GM23338 (cell line): Measurements from ENCODE around the gene IGSF5. TPM values are rescaled to one million over a fixed set of nuclear protein-coding genes. Genes with fewer than 3 reads are reported as not detected.

Source experiments
- ATAC-seq: fragments of 200-7000 bp; cut with Tn5 transposase; 3 replicates; pipeline ENCODE4 v1.9.1; 2020
- DNase-seq: peaks from one replicate; pipeline ENCODE4 v3.0.0-alpha.2; 2015; ENCODE audit warnings: low spot score
- H2AFZ ChIP-seq: fragments of 200-600 bp; sonication (generic); 2 replicates; pipeline ENCODE4 v1.8.0; 2016; ENCODE audit warnings: antibody characterized with exemption, mild to moderate bottlenecking, moderate library complexity
- H3F3A ChIP-seq: fragments of 200-600 bp; sonication (generic); replicated peaks from 2 replicates; pipeline ENCODE4 v1.8.0; 2017; ENCODE audit warnings: antibody characterized with exemption, mixed run types, low read depth
- H3K27ac ChIP-seq: fragments of 200-600 bp; sonication (generic); 2 replicates; pipeline ENCODE4 v1.6.1; 2016; ENCODE audit warnings: low read depth
- H3K27me3 ChIP-seq: fragments of 200-600 bp; sonication (generic); 2 replicates; pipeline ENCODE4 v1.8.0; 2016; ENCODE audit warnings: mild to moderate bottlenecking, mixed run types, moderate library complexity; ENCODE audit not compliant: insufficient read depth
- H3K36me3 ChIP-seq: fragments of 200-600 bp; sonication (generic); 2 replicates; pipeline ENCODE4 v1.8.0; 2016; ENCODE audit warnings: mild to moderate bottlenecking; ENCODE audit not compliant: insufficient read depth
- H3K4me1 ChIP-seq: fragments of 200-600 bp; sonication (generic); 2 replicates; pipeline ENCODE4 v1.8.0; 2016; ENCODE audit warnings: mild to moderate bottlenecking, moderate library complexity; ENCODE audit not compliant: insufficient read depth
- H3K4me2 ChIP-seq: fragments of 200-600 bp; sonication (generic); 2 replicates; pipeline ENCODE4 v1.7.1; 2017; ENCODE audit warnings: mixed run types
- H3K4me3 ChIP-seq: fragments of 200-600 bp; sonication (generic); 2 replicates; pipeline ENCODE4 v1.6.1; 2016; ENCODE audit warnings: mixed run types
- H3K79me2 ChIP-seq: fragments of 200-600 bp; sonication (generic); replicated peaks from 2 replicates; pipeline ENCODE4 v1.8.0; 2017; ENCODE audit warnings: mild to moderate bottlenecking; ENCODE audit not compliant: insufficient read depth
- H3K9me2 ChIP-seq: fragments of 200-600 bp; sonication (generic); 2 replicates; pipeline ENCODE4 v1.8.0; 2017; ENCODE audit not compliant: insufficient read depth
- H4K20me1 ChIP-seq: fragments of 200-600 bp; sonication (generic); replicated peaks from 2 replicates; pipeline ENCODE4 v1.8.0; 2017; ENCODE audit warnings: mild to moderate bottlenecking; ENCODE audit not compliant: insufficient read depth
- H3K27ac Mint-ChIP-seq: 2 replicates; pipeline ENCODE4 v1.8.0; 2020; ENCODE audit warnings: inconsistent platforms, mild to moderate bottlenecking, moderate library complexity, mixed read lengths
- H3K27me3 Mint-ChIP-seq: 3 replicates; pipeline ENCODE4 v1.8.0; 2022; ENCODE audit warnings: low read depth, mild to moderate bottlenecking, moderate library complexity, mixed read lengths, inconsistent platforms; ENCODE audit not compliant: insufficient read depth, poor library complexity
- H3K36me3 Mint-ChIP-seq: 3 replicates; pipeline ENCODE4 v1.8.0; 2021; ENCODE audit warnings: low read depth, mild to moderate bottlenecking, inconsistent platforms, moderate library complexity, mixed read lengths
- H3K4me1 Mint-ChIP-seq: 3 replicates; pipeline ENCODE4 v1.8.0; 2020; ENCODE audit warnings: mild to moderate bottlenecking, inconsistent platforms, mixed read lengths
- H3K4me3 Mint-ChIP-seq: 3 replicates; pipeline ENCODE4 v1.8.0; 2021; ENCODE audit warnings: moderate library complexity, mild to moderate bottlenecking, inconsistent platforms, mixed read lengths
- H3K9me3 Mint-ChIP-seq: 3 replicates; pipeline ENCODE4 v1.8.0; 2020; ENCODE audit warnings: moderate library complexity, mild to moderate bottlenecking, inconsistent platforms, mixed read lengths
- CREB1 ChIP-seq: fragments of 250-450 bp; sonication (Bioruptor Pico); IDR thresholded peaks from 2 replicates; pipeline ENCODE4 v1.5.0; 2020; ENCODE audit warnings: low read depth, mild to moderate bottlenecking, moderate library complexity
- CTCF ChIP-seq, 2 experiments: fragments of 200-600 bp in 1 of 2; sonication (generic) in 1 of 2; conservative IDR thresholded peaks; 2 replicates each; pipeline versions ENCODE4 v1.5.1 to v1.6.1; 2016 to 2017; ENCODE audit warnings: antibody characterized with exemption in 2 of 2, low read depth in 2 of 2, mild to moderate bottlenecking in 2 of 2, moderate library complexity in 1 of 2
- ETS1 ChIP-seq: IDR thresholded peaks from 2 replicates; pipeline ENCODE4 v1.6.1; 2016; ENCODE audit warnings: antibody characterized with exemption
- EZH2 ChIP-seq: fragments of 200-600 bp; sonication (generic); IDR thresholded peaks from one replicate; pipeline ENCODE4 v1.8.0; 2017; ENCODE audit warnings: antibody characterized with exemption, mild to moderate bottlenecking, low read depth; ENCODE audit not compliant: unreplicated experiment
- EZH2phosphoT487 ChIP-seq: fragments of 200-600 bp; sonication (generic); IDR thresholded peaks from one replicate; pipeline ENCODE4 v1.8.1; 2018; ENCODE audit warnings: antibody characterized with exemption; ENCODE audit not compliant: unreplicated experiment
- JUNB ChIP-seq: IDR thresholded peaks from one replicate; pipeline ENCODE4 v1.6.1; 2016; ENCODE audit warnings: antibody characterized with exemption; ENCODE audit not compliant: unreplicated experiment
- NANOG ChIP-seq: IDR thresholded peaks from 2 replicates; pipeline ENCODE4 v1.6.1; 2016; ENCODE audit warnings: antibody characterized with exemption, borderline replicate concordance
- POLR2AphosphoS5 ChIP-seq: IDR thresholded peaks from 2 replicates; pipeline ENCODE4 v1.6.1; 2016; ENCODE audit warnings: antibody characterized with exemption, low read depth
- REST ChIP-seq: IDR thresholded peaks from one replicate; pipeline ENCODE4 v1.6.1; 2018; ENCODE audit warnings: antibody characterized with exemption; ENCODE audit not compliant: unreplicated experiment
- STAT1 ChIP-seq: IDR thresholded peaks from one replicate; pipeline ENCODE4 v1.6.1; 2016; ENCODE audit warnings: antibody characterized with exemption; ENCODE audit not compliant: unreplicated experiment
- ZNF114 ChIP-seq: fragments of 250-450 bp; sonication (Bioruptor Pico); IDR thresholded peaks from 2 replicates; pipeline ENCODE4 v1.5.0; 2020; ENCODE audit warnings: mild to moderate bottlenecking, moderate library complexity
- ZNF331 ChIP-seq: fragments of 250-450 bp; sonication (Bioruptor Pico); IDR thresholded peaks from 2 replicates; pipeline ENCODE4 v1.5.0; 2020; ENCODE audit warnings: low read depth, mild to moderate bottlenecking, moderate library complexity
- polyA plus RNA-seq: library from polyadenylated mRNA; unstranded; fragments of >200 nt; fragmentation: Nextera tagmentation; extraction: Ambion mirVana; gene quantifications from 2 replicates; pipeline ENCODE4 v1.2.1, GENCODE V29; 2016
- total RNA-seq: library from RNA; depleted of rRNA; stranded (reverse); fragments of >200 nt; shearing (Covaris generic); gene quantifications from 2 replicates; pipeline ENCODE4 v1.2.3, GENCODE V29; 2014
- TF ChIP-seq, protein P1 (sequence below): fragments of 250-450 bp; sonication (Bioruptor Pico); IDR thresholded peaks from 2 replicates; pipeline ENCODE4 v1.5.0; 2020; ENCODE audit warnings: mild to moderate bottlenecking, moderate library complexity

Gene IGSF5
- total and polyA plus RNA-seq, 2 experiments from 2014 or later = 4.4 to 10.1 TPM

DNA sequence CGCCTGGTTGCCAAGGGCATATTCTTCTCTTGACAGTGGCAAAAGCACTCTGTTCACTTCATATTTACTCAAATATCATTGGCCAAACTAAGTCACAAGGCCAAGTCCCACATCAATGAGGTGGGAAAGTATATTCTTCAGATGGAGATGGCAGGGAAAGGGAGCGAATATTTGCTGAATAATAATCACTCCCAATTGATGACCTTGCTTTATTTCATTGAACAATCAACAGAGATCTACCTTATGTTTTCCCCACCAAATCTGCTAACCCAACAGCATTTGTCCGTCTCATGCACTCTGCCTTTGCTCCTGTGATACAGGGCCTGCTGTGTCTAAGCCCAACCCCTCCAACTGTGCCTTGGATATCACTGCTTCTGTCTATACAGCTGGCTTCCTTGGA is 77.1 kb downstream of the IGSF5 start:
- Histone ChIP-seq H3K36me3 (no peaks in the 10 kb centered on the region), H4K20me1 (no peaks in the 10 kb centered on the region), H3K27ac (no peak overlapping the region), H3K4me3 (no peak overlapping the region), H3K27me3 (no peaks in the 10 kb centered on the region), H3K4me1 (no peaks in the 10 kb centered on the region), H3K4me2 (no peak overlapping the region), H3F3A (no peaks in the 10 kb centered on the region), H2AFZ (no peak overlapping the region), H3K9me2 (peaks cover 12% of the 10 kb centered on the region; the same call in 1 of the 2 replicates), H3K79me2 (no peaks in the 10 kb centered on the region)
- DNase-seq = no peak
- Mint-ChIP-seq H3K27ac (no peak overlapping the region), H3K36me3 (no peaks in the 10 kb centered on the region), H3K4me1 (no peaks in the 10 kb centered on the region), H3K27me3 (peaks cover 4% of the 10 kb centered on the region), H3K9me3 (peaks cover 3% of the 10 kb centered on the region; the same call in 1 of the 3 replicates), H3K4me3 (no peak overlapping the region)
- TF ChIP-seq NANOG (no peak), ETS1 (no peak), ZNF114 (CRISPR knock-in tag) (no peak), EZH2 (no peak), POLR2AphosphoS5 (no peak), CREB1 (CRISPR knock-in tag) (no peak), REST (no peak), STAT1 (no peak), EZH2phosphoT487 (no peak), CTCF (conservative IDR thresholded peaks at IDR 0.05; ENCODE audit: low read depth in 2 of 2) (no peak), JUNB (no peak), ZNF331 (CRISPR knock-in tag) (no peak)
- TF ChIP-seq, protein P1, sequence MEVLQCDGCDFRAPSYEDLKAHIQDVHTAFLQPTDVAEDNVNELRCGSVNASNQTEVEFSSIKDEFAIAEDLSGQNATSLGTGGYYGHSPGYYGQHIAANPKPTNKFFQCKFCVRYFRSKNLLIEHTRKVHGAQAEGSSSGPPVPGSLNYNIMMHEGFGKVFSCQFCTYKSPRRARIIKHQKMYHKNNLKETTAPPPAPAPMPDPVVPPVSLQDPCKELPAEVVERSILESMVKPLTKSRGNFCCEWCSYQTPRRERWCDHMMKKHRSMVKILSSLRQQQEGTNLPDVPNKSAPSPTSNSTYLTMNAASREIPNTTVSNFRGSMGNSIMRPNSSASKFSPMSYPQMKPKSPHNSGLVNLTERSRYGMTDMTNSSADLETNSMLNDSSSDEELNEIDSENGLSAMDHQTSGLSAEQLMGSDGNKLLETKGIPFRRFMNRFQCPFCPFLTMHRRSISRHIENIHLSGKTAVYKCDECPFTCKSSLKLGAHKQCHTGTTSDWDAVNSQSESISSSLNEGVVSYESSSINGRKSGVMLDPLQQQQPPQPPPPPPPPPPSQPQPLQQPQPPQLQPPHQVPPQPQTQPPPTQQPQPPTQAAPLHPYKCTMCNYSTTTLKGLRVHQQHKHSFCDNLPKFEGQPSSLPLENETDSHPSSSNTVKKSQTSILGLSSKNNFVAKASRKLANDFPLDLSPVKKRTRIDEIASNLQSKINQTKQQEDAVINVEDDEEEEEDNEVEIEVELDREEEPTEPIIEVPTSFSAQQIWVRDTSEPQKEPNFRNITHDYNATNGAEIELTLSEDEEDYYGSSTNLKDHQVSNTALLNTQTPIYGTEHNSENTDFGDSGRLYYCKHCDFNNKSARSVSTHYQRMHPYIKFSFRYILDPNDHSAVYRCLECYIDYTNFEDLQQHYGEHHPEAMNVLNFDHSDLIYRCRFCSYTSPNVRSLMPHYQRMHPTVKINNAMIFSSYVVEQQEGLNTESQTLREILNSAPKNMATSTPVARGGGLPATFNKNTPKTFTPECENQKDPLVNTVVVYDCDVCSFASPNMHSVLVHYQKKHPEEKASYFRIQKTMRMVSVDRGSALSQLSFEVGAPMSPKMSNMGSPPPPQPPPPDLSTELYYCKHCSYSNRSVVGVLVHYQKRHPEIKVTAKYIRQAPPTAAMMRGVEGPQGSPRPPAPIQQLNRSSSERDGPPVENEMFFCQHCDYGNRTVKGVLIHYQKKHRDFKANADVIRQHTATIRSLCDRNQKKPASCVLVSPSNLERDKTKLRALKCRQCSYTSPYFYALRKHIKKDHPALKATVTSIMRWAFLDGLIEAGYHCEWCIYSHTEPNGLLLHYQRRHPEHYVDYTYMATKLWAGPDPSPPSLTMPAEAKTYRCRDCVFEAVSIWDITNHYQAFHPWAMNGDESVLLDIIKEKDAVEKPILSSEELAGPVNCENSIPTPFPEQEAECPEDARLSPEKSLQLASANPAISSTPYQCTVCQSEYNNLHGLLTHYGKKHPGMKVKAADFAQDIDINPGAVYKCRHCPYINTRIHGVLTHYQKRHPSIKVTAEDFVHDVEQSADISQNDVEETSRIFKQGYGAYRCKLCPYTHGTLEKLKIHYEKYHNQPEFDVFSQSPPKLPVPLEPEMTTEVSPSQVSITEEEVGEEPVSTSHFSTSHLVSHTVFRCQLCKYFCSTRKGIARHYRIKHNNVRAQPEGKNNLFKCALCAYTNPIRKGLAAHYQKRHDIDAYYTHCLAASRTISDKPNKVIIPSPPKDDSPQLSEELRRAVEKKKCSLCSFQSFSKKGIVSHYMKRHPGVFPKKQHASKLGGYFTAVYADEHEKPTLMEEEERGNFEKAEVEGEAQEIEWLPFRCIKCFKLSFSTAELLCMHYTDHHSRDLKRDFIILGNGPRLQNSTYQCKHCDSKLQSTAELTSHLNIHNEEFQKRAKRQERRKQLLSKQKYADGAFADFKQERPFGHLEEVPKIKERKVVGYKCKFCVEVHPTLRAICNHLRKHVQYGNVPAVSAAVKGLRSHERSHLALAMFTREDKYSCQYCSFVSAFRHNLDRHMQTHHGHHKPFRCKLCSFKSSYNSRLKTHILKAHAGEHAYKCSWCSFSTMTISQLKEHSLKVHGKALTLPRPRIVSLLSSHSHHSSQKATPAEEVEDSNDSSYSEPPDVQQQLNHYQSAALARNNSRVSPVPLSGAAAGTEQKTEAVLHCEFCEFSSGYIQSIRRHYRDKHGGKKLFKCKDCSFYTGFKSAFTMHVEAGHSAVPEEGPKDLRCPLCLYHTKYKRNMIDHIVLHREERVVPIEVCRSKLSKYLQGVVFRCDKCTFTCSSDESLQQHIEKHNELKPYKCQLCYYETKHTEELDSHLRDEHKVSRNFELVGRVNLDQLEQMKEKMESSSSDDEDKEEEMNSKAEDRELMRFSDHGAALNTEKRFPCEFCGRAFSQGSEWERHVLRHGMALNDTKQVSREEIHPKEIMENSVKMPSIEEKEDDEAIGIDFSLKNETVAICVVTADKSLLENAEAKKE (CRISPR knock-in tag) = no peak
- ATAC-seq = no peak
